Pulmonary artery endothelial cell (primary cell): ENCODE results near the gene TSPAN32. TPM values are rescaled to one million over a fixed set of nuclear protein-coding genes. Genes with fewer than 3 reads are reported as not detected.
"Not testable (repeated sequence)": the region's sequence is repeated elsewhere in the genome, so short reads cannot be mapped to it uniquely, and the experiment has no call there.

ENCODE experiments used
- DNase-seq: peaks from one replicate; pipeline ENCODE4 v3.0.0-alpha.2; 2011; ENCODE audit warnings: low read depth, low spot score
- total RNA-seq: library from RNA; depleted of rRNA; stranded (reverse); fragments of >200 nt; gene quantifications from 2 replicates; pipeline ENCODE4 v1.2.3, GENCODE V29; 2014

The TSPAN32 gene
- total RNA-seq, 1 donor from 2014 or later, result not detected

DNA sequence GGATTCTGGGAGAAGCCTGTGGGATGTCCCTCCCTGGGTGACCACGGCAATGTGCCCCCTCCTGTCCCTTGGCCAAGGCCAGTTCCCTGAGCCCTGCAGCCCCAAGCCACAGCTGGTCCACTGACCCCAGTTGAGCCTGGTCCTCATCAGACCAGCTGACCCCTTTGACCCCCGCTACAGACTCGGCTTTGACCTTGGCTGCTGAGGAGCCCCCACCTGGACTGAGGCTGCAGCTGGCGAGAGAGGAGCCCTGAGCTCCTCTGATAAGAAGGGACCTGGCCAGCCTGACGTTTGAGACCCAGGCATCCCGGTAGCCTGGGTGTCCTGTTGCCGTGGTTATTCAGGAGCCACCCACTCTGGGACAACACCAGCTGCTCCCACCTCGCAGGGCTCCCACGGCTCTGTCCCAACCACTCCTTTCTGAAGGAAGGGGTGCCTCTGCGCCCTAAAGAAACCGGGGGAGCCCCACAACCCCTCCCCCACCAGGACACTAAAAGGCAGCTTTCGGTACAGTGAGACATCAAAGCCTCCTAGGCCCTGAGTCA lies 34.4 kb upstream of the TSPAN32 start:
- DNase-seq, result no peak

DNA sequence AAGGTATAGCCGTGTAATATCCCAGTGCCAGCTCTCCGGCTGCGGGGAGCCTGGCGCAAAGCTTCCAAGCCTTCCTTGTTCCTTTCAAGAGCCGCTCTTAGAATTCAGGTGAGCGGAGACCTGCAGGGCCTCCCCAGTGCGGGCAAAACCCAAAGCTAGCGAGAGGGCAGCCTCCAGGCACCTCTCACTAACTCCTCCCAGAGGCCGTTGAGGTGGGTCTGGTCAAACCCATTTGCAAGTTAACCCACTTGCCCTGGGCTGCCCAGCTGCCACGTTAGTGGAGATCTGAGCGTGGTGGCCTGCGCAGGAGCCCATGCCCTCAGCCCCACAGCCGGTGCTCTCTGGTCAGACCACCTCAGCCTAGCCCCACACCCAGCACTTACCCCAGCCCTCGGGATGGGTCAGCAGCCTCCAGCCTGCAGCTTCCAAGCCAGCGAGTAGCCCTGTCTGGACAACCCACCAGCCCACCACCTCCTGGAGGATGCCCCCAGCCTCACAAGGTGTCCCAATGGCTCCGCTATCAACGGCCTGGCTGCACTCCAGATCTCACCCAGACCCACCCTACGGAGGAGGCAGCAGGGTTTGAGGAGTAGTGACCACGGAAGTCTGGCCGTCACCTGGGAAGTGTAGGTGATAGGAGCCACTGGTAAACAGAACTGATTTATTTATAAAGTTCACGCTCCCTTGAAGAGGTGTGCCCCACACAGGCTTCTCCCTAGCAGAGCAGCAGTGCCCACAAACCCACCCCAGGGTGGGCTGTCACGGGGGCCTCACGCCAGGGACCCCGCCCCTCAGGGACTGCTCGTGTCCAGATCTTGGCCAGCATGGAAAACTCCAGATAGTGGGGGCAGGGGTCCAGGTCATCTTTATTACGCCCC lies 33.7 kb upstream of the TSPAN32 start:
- DNase-seq, result no peak

DNA sequence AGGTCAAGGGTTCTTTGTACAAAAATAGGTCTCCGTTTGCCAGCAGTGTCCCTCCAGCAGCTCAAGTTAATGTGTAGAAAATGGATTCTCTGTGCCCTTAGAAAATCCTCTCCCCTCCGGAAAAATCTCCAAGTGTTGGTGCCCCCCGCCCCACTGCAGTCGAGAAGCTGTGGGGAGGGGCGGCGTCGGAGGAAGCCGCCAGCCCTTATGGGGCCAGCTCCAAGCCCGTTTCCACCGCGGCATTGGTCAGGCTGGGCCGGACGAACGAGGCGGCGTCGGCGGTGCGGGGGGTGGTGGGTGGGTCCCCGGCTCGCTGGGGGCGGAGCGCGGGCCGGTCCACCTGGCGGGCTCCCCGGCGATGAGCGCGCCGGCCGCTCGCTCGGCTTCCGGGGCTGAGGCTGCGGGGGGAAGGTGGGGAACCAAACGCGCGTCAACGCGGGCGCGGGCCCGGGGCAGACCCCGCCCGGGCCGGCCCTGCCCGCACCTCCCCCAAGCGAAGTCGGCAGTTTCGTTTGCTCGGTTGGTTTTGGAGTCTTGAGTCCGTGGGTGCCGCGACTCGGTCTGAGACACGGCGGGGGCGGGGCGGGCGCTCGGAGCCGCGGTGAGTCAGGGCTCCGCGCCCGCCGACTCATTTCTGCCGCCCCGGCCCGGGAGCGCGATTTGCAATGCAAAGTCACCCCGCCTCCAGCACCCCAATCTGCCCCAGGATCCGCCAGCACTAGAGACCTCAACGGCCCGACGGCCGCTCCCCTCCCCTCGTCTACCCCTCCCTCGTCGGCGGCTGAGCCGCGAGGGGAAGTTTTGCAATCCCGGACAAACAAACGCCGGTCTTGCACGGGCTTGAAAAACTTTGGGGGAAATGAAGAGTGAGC lies 32.8 kb upstream of the TSPAN32 start:
- no peak for DNase-seq

- no peak for DNase-seq
Observed at GRCh38 chr11:2269601-2270321, 32.1 kb upstream of the TSPAN32 start.

- no peak for DNase-seq
Observed at GRCh38 chr11:2270322-2271076, 31.3 kb upstream of the TSPAN32 start, which contains the start of gene ASCL2. Gene ASCL2 (minus strand): TSS chr11:2270588. CDS start chr11:2270332, 256 bp downstream.

- DNase-seq, result no peak
Observed at GRCh38 chr11:2271077-2271326, 30.8 kb upstream of the TSPAN32 start.

- no peak for DNase-seq
Observed at GRCh38 chr11:2271327-2272227, 30.2 kb upstream of the TSPAN32 start.

DNA sequence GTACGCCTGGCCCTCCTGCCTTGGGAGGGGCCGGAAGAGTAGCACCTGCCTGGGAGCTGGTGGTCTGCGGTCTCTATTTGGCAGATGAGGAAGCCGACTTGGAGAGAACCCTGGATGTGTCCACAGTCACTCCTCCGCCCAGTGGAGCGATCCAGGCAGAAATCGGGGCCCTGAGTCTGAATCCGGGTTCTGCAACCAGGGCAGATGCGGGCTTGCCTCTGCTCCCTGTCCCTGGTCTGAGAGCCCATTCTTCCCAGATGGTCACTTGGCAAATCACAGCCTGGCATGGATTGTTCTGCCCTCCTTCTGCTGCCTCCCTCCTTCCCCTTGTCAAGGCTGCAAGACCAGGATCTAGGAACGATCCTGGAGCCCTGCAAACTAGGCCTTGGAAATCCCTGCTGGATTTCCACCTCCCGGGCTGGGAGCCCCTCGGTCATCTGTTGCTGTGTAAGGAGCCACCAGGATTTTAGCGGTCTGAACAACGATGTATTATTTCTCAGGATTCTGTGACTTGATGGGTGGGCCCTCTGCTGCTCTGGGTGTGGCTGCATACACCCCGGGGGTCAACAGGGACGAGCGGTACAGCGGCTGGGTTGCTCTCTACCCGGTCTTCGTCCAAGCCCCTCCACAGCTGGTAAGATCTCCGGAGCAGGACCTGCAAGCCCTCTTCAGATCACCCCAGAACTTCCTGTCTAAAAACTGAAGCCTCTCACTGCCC lies 29.4 kb upstream of the TSPAN32 start:
- DNase-seq, result no peak

- no peak for DNase-seq
Observed at GRCh38 chr11:2272946-2273280, 28.9 kb upstream of the TSPAN32 start.

GRCh38 chr11:2273311-2273710 lies 28.5 kb upstream of the TSPAN32 start:
- DNase-seq, result no peak

GRCh38 chr11:2273771-2274170 lies 28.0 kb upstream of the TSPAN32 start:
- DNase-seq, result no peak

GRCh38 chr11:2275334-2276279 lies 26.2 kb upstream of the TSPAN32 start:
- DNase-seq, result no peak

DNA sequence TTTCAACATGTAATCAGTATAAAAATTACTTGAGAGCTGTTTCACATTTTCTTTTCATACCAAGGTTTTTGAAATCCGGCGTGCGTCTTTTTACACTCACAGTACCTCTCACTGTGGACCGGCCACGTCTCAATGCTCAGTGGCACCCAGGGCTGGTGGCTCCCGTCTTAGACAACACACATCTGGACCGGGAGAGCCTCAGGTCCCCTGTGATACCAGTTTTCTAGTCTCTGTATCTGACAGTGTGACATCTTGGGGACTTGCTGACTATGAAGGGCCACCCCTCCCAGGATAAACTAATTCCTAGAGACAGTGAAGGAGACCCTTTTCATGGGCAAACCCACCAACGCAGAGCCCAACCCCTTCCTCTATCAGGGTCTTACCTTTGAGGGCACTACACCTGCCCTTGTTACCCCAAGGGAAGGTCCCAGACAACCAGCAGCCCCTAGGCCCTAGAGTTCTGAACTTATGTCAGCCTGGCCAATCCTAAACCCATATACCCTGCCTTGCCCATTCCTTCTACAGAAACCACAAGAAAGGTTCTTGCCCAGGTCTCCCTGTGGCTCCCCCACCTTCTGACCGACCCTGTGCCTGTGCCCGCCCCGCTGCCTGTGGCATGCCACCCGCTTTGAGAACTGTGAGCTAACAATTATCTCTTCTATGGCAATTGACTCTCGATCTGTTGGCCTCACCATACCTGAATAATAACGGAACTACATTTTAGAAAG lies 25.4 kb upstream of the TSPAN32 start:
- DNase-seq, result no peak

DNA sequence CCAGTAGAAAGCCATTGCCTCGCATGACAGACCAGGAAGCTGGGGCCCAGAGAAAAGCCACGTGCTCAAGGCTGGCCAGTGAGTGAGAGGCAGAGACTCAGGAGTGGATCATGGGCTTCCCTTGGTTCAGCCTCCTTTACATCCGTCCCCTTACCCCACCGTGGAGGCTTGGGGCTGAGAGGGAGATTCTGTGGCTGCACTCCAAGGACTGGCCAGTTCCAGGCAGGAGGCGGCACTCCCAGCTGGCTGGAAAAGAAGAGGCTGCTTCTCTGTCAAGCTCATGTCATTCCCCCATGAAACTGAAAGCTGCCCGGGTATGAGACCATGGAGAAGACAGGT lies 24.8 kb upstream of the TSPAN32 start:
- DNase-seq, result no peak

DNA sequence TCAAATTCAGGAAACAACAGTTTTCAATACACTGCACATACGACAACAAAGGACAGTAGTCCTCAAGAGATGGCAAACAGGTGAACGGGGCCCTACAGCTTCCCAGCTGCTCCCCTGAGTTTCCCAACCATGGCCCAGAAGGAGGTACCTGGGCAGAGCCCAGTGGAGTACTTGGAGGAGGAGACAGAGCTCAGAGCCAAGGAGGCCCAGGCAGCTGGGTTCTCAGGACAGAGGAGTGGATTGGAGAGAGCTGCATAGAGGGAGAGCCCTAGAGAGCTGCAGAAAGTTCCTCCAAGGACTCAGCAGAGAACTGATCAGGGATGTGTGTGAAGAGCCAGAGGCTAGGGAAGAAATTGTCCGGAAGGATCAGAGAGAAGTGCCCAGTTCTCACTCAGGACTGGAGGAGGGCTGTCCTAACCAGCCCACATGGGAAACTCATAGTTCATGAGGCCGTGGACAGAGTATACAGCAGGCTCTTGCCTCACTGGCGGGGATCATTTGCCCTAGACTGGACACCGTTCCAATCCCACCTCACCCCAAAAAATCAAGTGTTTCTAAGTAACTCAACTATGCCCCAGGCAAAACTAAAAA lies 23.8 kb upstream of the TSPAN32 start:
- DNase-seq, result no peak

DNA sequence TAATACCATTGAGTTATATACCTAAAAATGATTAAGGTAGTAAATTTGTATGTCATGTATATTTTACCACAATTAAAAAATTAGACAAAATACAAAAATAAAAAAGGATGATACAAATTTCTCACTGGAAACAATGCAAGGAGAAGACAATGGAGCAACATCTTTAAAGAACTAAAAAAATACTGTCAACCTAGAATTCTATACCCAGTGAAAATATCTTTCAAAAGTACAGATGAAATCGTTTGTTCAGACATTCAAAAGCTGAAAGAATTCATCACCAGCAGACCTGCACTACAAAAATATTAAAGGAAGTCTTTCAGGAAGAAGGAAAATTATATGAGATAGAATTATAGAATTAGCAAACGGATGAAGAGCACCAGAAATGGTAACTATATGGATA lies 21.6 kb upstream of the TSPAN32 start:
- no peak for DNase-seq

DNA sequence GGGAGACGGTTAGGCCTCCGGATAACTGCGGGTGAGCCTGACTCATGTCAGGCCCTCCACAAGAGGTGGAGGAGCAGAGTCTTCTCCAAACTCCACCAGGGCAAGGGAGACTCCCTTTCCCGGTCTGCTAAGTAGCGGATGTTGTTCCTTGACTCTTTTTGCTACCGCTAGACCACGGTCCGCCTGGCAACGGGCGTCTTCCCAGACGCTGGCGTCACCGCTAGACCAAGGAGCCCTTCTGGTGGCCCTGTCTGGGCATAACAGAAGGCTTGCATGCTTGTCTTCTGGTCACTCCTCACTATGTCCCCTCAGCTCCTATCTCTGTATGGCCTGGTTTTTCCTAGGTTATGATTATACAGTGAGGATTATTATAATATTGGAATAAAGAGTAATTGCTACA lies 15.5 kb upstream of the TSPAN32 start:
- not testable (repeated sequence) for DNase-seq
